GM12865 (cell line): ENCODE data around the gene PIP4K2B.

Source experiments
- DNase-seq: peaks from one replicate; pipeline ENCODE4 v3.0.0; 2010; ENCODE audit warnings: low read depth
- H3K4me3 ChIP-seq: 2 replicates; pipeline ENCODE4 v1.5.1; 2011; ENCODE audit warnings: mild to moderate bottlenecking, low read depth, low read length, control low read depth
- CTCF ChIP-seq: IDR thresholded peaks from 2 replicates; pipeline ENCODE4 v1.5.1; 2011; ENCODE audit warnings: low read length, control low read depth, low read depth, inconsistent platforms; ENCODE audit not compliant: insufficient read depth; ENCODE audit errors: missing control alignments

Gene PIP4K2B

GRCh38 chr17:38752308-38753070, 46.9 kb downstream of the PIP4K2B start, which contains the start of gene PSMB3:
TSS of gene PSMB3 (plus strand) at chr17:38752741. CDS start at chr17:38752827, 86 bp downstream.
- DNase-seq = peak; percentile 100
- no peak for TF ChIP-seq CTCF
- H3K4me3 ChIP-seq = peak within 1 kb of the TSS; percentile 84

DNA sequence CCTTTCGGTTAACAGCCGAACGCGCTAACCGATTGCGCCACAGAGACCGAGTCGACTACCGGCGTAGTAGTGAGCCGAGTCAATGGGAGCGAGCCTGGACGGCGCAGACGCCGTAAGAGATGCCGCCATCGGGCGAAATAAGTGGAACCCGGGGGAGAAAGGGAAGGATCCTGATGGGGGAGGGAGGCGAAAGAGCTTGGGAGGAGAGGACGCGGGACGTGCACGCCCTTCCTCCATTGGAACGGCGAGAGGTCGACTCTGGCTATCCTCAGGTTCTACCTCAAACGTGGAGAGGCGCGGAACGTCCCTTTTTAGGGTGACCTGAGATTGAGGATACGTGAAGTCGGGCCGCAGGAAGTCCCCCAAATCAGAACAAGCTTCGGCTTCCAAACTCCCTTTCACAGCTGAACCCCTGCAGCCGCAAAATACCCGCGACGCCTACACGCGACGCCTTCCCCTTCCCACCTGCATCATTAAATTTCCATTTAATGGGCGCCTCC, 47.5 kb downstream of the PIP4K2B start:
- DNase-seq = peak; percentile 90
- H3K4me3 ChIP-seq = peak overlapping the region; percentile 59
- no peak for TF ChIP-seq CTCF

- no peak for DNase-seq
- TF ChIP-seq CTCF = no peak
- H3K4me3 ChIP-seq = peak overlapping the region; percentile 59
Measured at GRCh38 chr17:38751144-38751807, 48.1 kb downstream of the PIP4K2B start.

GRCh38 chr17:38750312-38751121, 48.8 kb downstream of the PIP4K2B start:
- DNase-seq = peak; percentile 53
- TF ChIP-seq CTCF = no peak
- H3K4me3 ChIP-seq = peak overlapping the region; percentile 59

GRCh38 chr17:38750044-38750311, 49.4 kb downstream of the PIP4K2B start:
- no peak for DNase-seq

More at GRCh38 chr17:38750044-38750311, 49.4 kb downstream of the PIP4K2B start:
- TF ChIP-seq CTCF = no peak
- peak overlapping the region; percentile 59 for H3K4me3 ChIP-seq
